CD4-positive, alpha-beta T cell treated with Interleukin-2 at 100 ng/mL for 4 hours (primary cell): ENCODE results near the gene YIPF3.

Experiments used
- DNase-seq: peaks from one replicate; pipeline ENCODE4 v3.0.0-alpha.2; 2020; ENCODE audit warnings: low spot score

The YIPF3 gene

DNA sequence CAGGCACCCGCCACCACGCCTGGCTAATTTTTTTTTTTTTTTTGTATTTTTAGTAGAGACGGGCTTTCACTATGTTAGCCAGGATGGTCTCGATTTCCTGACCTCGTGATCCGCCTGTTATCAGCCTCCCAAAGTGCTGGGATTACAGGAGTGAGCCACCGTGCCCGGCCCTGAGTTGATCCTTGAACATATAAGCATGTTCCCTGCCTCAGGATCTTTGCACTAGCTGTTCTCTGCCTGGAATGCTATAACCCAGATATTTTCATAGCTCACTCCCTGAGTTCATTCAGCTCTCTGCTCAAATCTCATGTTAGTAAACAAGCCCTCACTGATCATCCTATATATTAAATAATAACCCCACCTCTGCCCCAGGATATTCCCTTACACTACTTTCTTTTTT, 52.4 kb downstream of the YIPF3 start:
- DNase-seq: no peak

DNA sequence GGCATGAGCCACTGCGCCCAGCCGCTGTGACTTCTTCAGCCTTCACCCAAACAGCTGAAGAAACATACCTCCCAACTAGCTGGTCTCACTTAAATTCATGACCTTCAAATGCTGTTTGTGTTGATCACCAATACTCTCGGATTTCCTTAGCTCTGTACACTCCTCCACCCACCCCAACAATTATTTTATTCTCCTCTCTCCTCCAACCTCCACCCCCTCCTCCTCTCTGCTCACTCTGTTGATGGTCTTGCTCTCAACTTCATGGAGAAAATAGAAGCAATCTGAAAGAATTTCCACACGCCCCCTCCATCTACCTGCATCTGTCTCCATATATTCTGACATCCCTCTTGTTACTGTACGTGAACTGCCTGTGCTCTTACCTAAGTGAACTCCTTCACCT, 54.8 kb downstream of the YIPF3 start:
- DNase-seq: no peak
